H1 (cell line): Measurements from ENCODE around the gene THRB. TPM values are rescaled to one million over a fixed set of nuclear protein-coding genes. Genes with fewer than 3 reads are reported as not detected.

Source experiments
- CTCF ChIA-PET: fragments of 300-600 bp; sonication (Branson Sonifier 250); formaldehyde crosslinking; loops from one replicate; lab custom pipeline; 2021; ENCODE audit not compliant: partially characterized antibody; lab: Charles Lee
- POLR2A ChIA-PET: fragments of 300-600 bp; sonication (Branson Sonifier 250); formaldehyde crosslinking; loops from one replicate; lab custom pipeline; 2021; ENCODE audit warnings: inconsistent platforms; ENCODE audit not compliant: partially characterized antibody; lab: Charles Lee
- DNase-seq, 2 experiments: peaks; one replicate each; pipeline versions ENCODE4 v3.0.0 to v3.0.0-alpha.2; 2010 to 2022; ENCODE audit warnings: low spot score in 2 of 2, low read depth in 1 of 2, mixed read lengths in 1 of 2
- FAIRE-seq: peaks from 2 replicates; lab custom pipeline; 2011; peaks lifted over from hg19 to GRCh38; lab: Jason Lieb, UNC
- H2AFZ ChIP-seq: 2 replicates; pipeline ENCODE4 v1.8.1; 2012; ENCODE audit warnings: low read length, inconsistent platforms
- H2AK5ac ChIP-seq: 2 replicates; pipeline ENCODE4 v1.6.1; 2013; ENCODE audit warnings: low read depth, low read length
- H2BK120ac ChIP-seq: replicated peaks from 2 replicates; pipeline ENCODE3; 2013; ENCODE audit warnings: low read depth, low read length, inconsistent platforms
- H2BK12ac ChIP-seq: 2 replicates; pipeline ENCODE4 v1.6.1; 2013; ENCODE audit warnings: low read depth, low read length
- H2BK15ac ChIP-seq: 2 replicates; pipeline ENCODE4 v1.6.1; 2013; ENCODE audit warnings: low read length
- H2BK20ac ChIP-seq: 2 replicates; pipeline ENCODE4 v1.6.1; 2013; ENCODE audit warnings: low read length
- H2BK5ac ChIP-seq: 2 replicates; pipeline ENCODE4 v1.6.1; 2013; ENCODE audit warnings: low read depth, low read length
- H3K14ac ChIP-seq: 2 replicates; pipeline ENCODE4 v1.6.1; 2013; ENCODE audit warnings: inconsistent platforms; ENCODE audit not compliant: insufficient read length
- H3K18ac ChIP-seq: 2 replicates; pipeline ENCODE4 v1.6.1; 2013; ENCODE audit warnings: low read length; ENCODE audit errors: extremely low read depth
- H3K23ac ChIP-seq: 2 replicates; pipeline ENCODE4 v1.6.1; 2013; ENCODE audit warnings: inconsistent platforms; ENCODE audit not compliant: insufficient read length
- H3K23me2 ChIP-seq: 2 replicates; pipeline ENCODE4 v1.6.1; 2013; ENCODE audit warnings: low read depth, low read length
- H3K27ac ChIP-seq: 2 replicates; pipeline ENCODE4 v1.6.1; 2011; ENCODE audit warnings: low read depth, low read length, inconsistent platforms
- H3K27me3 ChIP-seq, 4 experiments: replicated peaks in 1 of 4; 1 replicate in 1 of 4; 2 replicates in 3 of 4; pipeline versions ENCODE4 v1.6.1 to v1.8.1; 2011 to 2013; ENCODE audit warnings: low read length in 3 of 4, mild to moderate bottlenecking in 3 of 4, inconsistent platforms in 2 of 4, mixed read lengths in 2 of 4, moderate library complexity in 1 of 4; ENCODE audit not compliant: control insufficient read depth in 3 of 4, insufficient read depth in 3 of 4; ENCODE audit errors: extremely low read depth in 1 of 4
- H3K36me3 ChIP-seq, 4 experiments: 2 replicates each; pipeline versions ENCODE4 v1.6.1 to v1.8.1; 2011 to 2013; ENCODE audit warnings: mild to moderate bottlenecking in 4 of 4, low read length in 3 of 4, moderate library complexity in 2 of 4, control low read depth in 1 of 4, inconsistent platforms in 1 of 4; ENCODE audit not compliant: insufficient read depth in 4 of 4, control insufficient read depth in 2 of 4
- H3K4ac ChIP-seq: replicated peaks from 2 replicates; pipeline ENCODE3; 2013; ENCODE audit warnings: low read length, low read depth, mixed read lengths, inconsistent platforms; ENCODE audit not compliant: insufficient read length
- H3K4me1 ChIP-seq, 4 experiments: replicated peaks in 1 of 4; 1 replicate in 1 of 4; 2 replicates in 3 of 4; pipeline versions ENCODE4 v1.6.1 to v1.8.1; 2011 to 2013; ENCODE audit warnings: low read length in 3 of 4, inconsistent platforms in 2 of 4, mixed read lengths in 1 of 4; ENCODE audit not compliant: insufficient read depth in 4 of 4, control insufficient read depth in 3 of 4
- H3K4me2 ChIP-seq, 2 experiments: 2 replicates each; pipeline versions ENCODE4 v1.6.1 to v1.8.1; 2011 to 2013; ENCODE audit warnings: low read depth in 2 of 2, low read length in 2 of 2, control low read depth in 1 of 2, inconsistent platforms in 1 of 2, mild to moderate bottlenecking in 1 of 2; ENCODE audit not compliant: insufficient read depth in 1 of 2
- H3K4me3 ChIP-seq, 4 experiments: fragments of 200-600, 300-600 bp in 1 of 4; sonication (generic), shearing (Covaris generic), sonication (Bioruptor Twin) in 1 of 4; 2 replicates each; pipeline versions ENCODE4 v1.5.1 to v1.8.1; 2011 to 2016; ENCODE audit warnings: low read length in 4 of 4, low read depth in 3 of 4, control low read depth in 2 of 4, inconsistent platforms in 2 of 4, mild to moderate bottlenecking in 2 of 4, mixed read lengths in 1 of 4, moderate library complexity in 1 of 4; ENCODE audit not compliant: insufficient read depth in 2 of 4; ENCODE audit errors: extremely low read depth in 1 of 4
- H3K56ac ChIP-seq: replicated peaks from 2 replicates; pipeline ENCODE3; 2013; ENCODE audit warnings: low read depth, mild to moderate bottlenecking, mixed read lengths, low read length, inconsistent platforms; ENCODE audit not compliant: insufficient read length
- H3K79me1 ChIP-seq: 2 replicates; pipeline ENCODE4 v1.6.1; 2013; ENCODE audit warnings: low read depth, low read length, control low read depth
- H3K79me2 ChIP-seq, 2 experiments: 2 replicates each; pipeline versions ENCODE4 v1.6.1 to v1.8.1; 2012 to 2013; ENCODE audit warnings: low read length in 2 of 2, mild to moderate bottlenecking in 2 of 2, inconsistent platforms in 1 of 2; ENCODE audit not compliant: insufficient read depth in 2 of 2, control insufficient read depth in 1 of 2
- H3K9ac ChIP-seq, 4 experiments: replicated peaks in 1 of 4; 1 replicate in 1 of 4; 2 replicates in 3 of 4; pipeline versions ENCODE4 v1.6.1 to v1.8.1; 2011 to 2013; ENCODE audit warnings: low read depth in 3 of 4, low read length in 3 of 4, control low read depth in 2 of 4, mild to moderate bottlenecking in 2 of 4, moderate library complexity in 2 of 4, inconsistent platforms in 1 of 4; ENCODE audit errors: extremely low read depth in 1 of 4
- H3K9me3 ChIP-seq, 2 experiments: 2 replicates each; pipeline versions ENCODE4 v1.6.1 to v1.8.1; 2012 to 2013; ENCODE audit warnings: mild to moderate bottlenecking in 2 of 2, moderate library complexity in 2 of 2, control low read depth in 1 of 2, inconsistent platforms in 1 of 2, low read depth in 1 of 2, low read length in 1 of 2, mixed read lengths in 1 of 2; ENCODE audit not compliant: insufficient read depth in 2 of 2
- H4K20me1 ChIP-seq, 2 experiments: replicated peaks in 1 of 2; 2 replicates each; pipeline versions ENCODE3 to v1.8.1; 2011 to 2013; ENCODE audit warnings: inconsistent platforms in 2 of 2, low read length in 2 of 2, mild to moderate bottlenecking in 1 of 2; ENCODE audit not compliant: insufficient read depth in 2 of 2, control insufficient read depth in 1 of 2
- H4K5ac ChIP-seq: 2 replicates; pipeline ENCODE4 v1.6.1; 2013; ENCODE audit warnings: low read length, low read depth, mixed read lengths, inconsistent platforms; ENCODE audit not compliant: insufficient read length
- H4K8ac ChIP-seq: 2 replicates; pipeline ENCODE4 v1.8.0; 2013; ENCODE audit warnings: mild to moderate bottlenecking, moderate library complexity, low read length, inconsistent platforms; ENCODE audit not compliant: insufficient read depth; ENCODE audit errors: extremely low read depth
- H4K91ac ChIP-seq: replicated peaks from 2 replicates; pipeline ENCODE3; 2013; ENCODE audit warnings: low read length, mixed read lengths, inconsistent platforms; ENCODE audit not compliant: insufficient read length
- ASH2L ChIP-seq: fragments of 200-600, 300-600 bp; sonication (generic); IDR thresholded peaks from one replicate; pipeline ENCODE4 v1.7.1; 2017; ENCODE audit warnings: low read length
- EZH2 ChIP-seq: fragments of 200-600 bp; sonication (generic); IDR thresholded peaks from 2 replicates; pipeline ENCODE4 v1.7.1; 2012; ENCODE audit warnings: low read depth, mild to moderate bottlenecking, moderate library complexity, low read length, inconsistent platforms; ENCODE audit not compliant: severe bottlenecking
- RBBP5 ChIP-seq: IDR thresholded peaks from 2 replicates; pipeline ENCODE4 v1.7.1; 2012; ENCODE audit warnings: low read depth, mild to moderate bottlenecking, inconsistent platforms, low read length, moderate library complexity, borderline replicate concordance
- SP4 ChIP-seq: IDR thresholded peaks from 2 replicates; pipeline ENCODE4 v1.6.1; 2012; ENCODE audit warnings: low read length, inconsistent platforms
- TAF7 ChIP-seq: optimal IDR thresholded peaks from 2 replicates; pipeline ENCODE3; 2011; ENCODE audit warnings: low read depth, mild to moderate bottlenecking, inconsistent platforms, low read length, moderate library complexity, borderline replicate concordance
- TCF12 ChIP-seq: IDR thresholded peaks from 2 replicates; pipeline ENCODE4 v1.6.1; 2011; ENCODE audit warnings: low read depth, mild to moderate bottlenecking, low read length
- WGBS, 2 experiments: shearing (Covaris generic) in 1 of 2; methylation state at CpG; one replicate each; pipeline versions ENCODE4 v1.1.6 to v1.1.7; 2013 to 2015; ENCODE audit warnings: low lambda C conversion rate in 2 of 2, mixed read lengths in 2 of 2, inconsistent platforms in 1 of 2, low coverage in 1 of 2, missing lambda C conversion rate in 1 of 2; ENCODE audit not compliant: insufficient replicate concordance in 2 of 2, insufficient coverage in 1 of 2, insufficient read length in 1 of 2; ENCODE audit errors: extremely low coverage in 1 of 2, missing lambda C conversion rate in 1 of 2; 5-methylcytosine and 5-hydroxymethylcytosine counted together
- polyA plus RNA-seq, 7 experiments: library from polyadenylated mRNA; depleted of rRNA in 3 of 7; stranded (reverse) in 5 of 7; unstranded in 2 of 7; fragments of >200 nt in 5 of 7; fragments of 200-250 nt in 2 of 7; gene quantifications; 1 replicate in 5 of 7; 2 replicates in 1 of 7; 4 replicates in 1 of 7; pipeline versions ENCODE4 v1.2.1 to v1.2.3, GENCODE V29; 2011 to 2013; ENCODE audit warnings: missing spikeins in 2 of 7, mixed read lengths in 2 of 7
- total RNA-seq: library from RNA; stranded (reverse); fragmentation: NEBNext Ultra II Directional; extraction: Animal tissue kit (Norgen Biotek cat#: 25700); gene quantifications from 2 replicates; pipeline ENCODE4 v1.2.1, GENCODE V29; 2021

THRB gene
- total and polyA plus RNA-seq, 2 of the 8 experiments (the other 6 are each of a cell fraction or from before 2014, with no cell fraction given) = 0.98 to 3.9 TPM

GRCh38 chr3:24483873-24484272 is 10.8 kb downstream of the THRB start:
- Histone ChIP-seq H3K27me3 (peaks cover 0 to 5% (median 0%) of the 10 kb centered on the region in 4 experiments; a peak in 3 of 7 replicates), H2BK20ac (no peak overlapping the region), H3K79me1 (no peaks in the 10 kb centered on the region), H4K91ac (no peak overlapping the region), H4K8ac (no peak overlapping the region), H2BK5ac (no peak overlapping the region), H3K9me3 (peaks cover 0 to 3% of the 10 kb centered on the region in 2 experiments; a peak in 1 of 4 replicates), H3K9ac (no peak overlapping the region), H3K4me2 (no peak overlapping the region), H3K79me2 (no peaks in the 10 kb centered on the region; a peak in 1 of 4 replicates), H3K14ac (no peak overlapping the region), H2BK120ac (no peak overlapping the region), H3K23me2 (0 out of 2 replicates have a peak, but pooled peaks cover 1% of the 10 kb centered on the region), H3K4me3 (no peak overlapping the region), H2AFZ (no peak overlapping the region), H2BK12ac (no peak overlapping the region), H3K23ac (no peak overlapping the region), H3K56ac (no peak overlapping the region), H3K27ac (no peak overlapping the region), H2AK5ac (no peak overlapping the region), H4K5ac (no peak overlapping the region), H3K4me1 (no peaks in the 10 kb centered on the region; a peak in 1 of 7 replicates), H4K20me1 (no peaks in the 10 kb centered on the region), H3K36me3 (no peaks in the 10 kb centered on the region), H3K18ac (no peak overlapping the region), H3K4ac (no peak overlapping the region), H2BK15ac (no peak overlapping the region)
- 97% methylated on average over 3 of the region's 3 CpGs; no CpG with 5 or more reads in 1 of the 2 experiments for WGBS, 2 experiments
- FAIRE-seq = no peak
- ChIA-PET POLR2A (interaction anchor here (0.9 kb wide), 1 partner anchor 11 kb away, joined by 3 read pairs; the partner anchor contains the start of gene THRB), CTCF (interaction anchor here (0.8 to 2.7 kb wide), 2 partner anchors 12 to 200 kb away, joined by 3 to 18 read pairs; partner anchors contain the start of gene THRB)
- no peak for DNase-seq
- TF ChIP-seq RBBP5 = no peak
- no peak for TF ChIP-seq SP4
- no peak for TF ChIP-seq ASH2L
- TF ChIP-seq TAF7 = no peak
- no peak for TF ChIP-seq TCF12
- TF ChIP-seq EZH2 = no peak
